ENCODE measurements around the gene HSD17B8. TPM values are rescaled to one million over a fixed set of nuclear protein-coding genes. Genes with fewer than 3 reads are reported as not detected.
"Not testable (repeated sequence)": the region's sequence is repeated elsewhere in the genome, so short reads cannot be mapped to it uniquely, and the experiment has no call there.

HSD17B8 gene
- total RNA-seq, 2 experiments from 2014 or later = 11.6 to 18.8 TPM

- no peak for DNase-seq (ENCODE audit: low spot score)
- no peaks in the 10 kb centered on the region for H3K9me2 ChIP-seq (ENCODE audit: insufficient read depth, low read length)
- no peaks in the 10 kb centered on the region for H3K79me2 ChIP-seq (ENCODE audit: insufficient read depth, low read depth, low read length)
- no peaks in the 10 kb centered on the region for H3K36me3 ChIP-seq (ENCODE audit: insufficient read depth, low read length)
- no peaks in the 10 kb centered on the region for H3K9me3 ChIP-seq (ENCODE audit: low read length)
- intact Hi-C loops (cut with micrococcal nuclease; ENCODE audit: unreplicated experiment) = no loop called here
- no peak overlapping the region for H3K4me2 ChIP-seq (ENCODE audit: low read length)
- H3K27ac ChIP-seq (ENCODE audit: low read depth, low read length, poor library complexity, severe bottlenecking) = no peak overlapping the region
- H3K4me1 ChIP-seq (ENCODE audit: insufficient read depth, low read length, poor library complexity, severe bottlenecking) = peaks cover 10% of the 10 kb centered on the region
- no peaks in the 10 kb centered on the region for H4K20me1 ChIP-seq (ENCODE audit: insufficient read depth, low read length)
- TF ChIP-seq EZH2phosphoT487 (IDR thresholded peaks at IDR 0.05; ENCODE audit: borderline replicate concordance, low read depth, low read length) (no peak), CTCF (conservative IDR thresholded peaks at IDR 0.05; ENCODE audit: low read length) (no peak)
- H3K4me3 ChIP-seq (ENCODE audit: low read depth, low read length, poor library complexity, severe bottlenecking) = no peak overlapping the region
- H2AFZ ChIP-seq (ENCODE audit: low read length) = no peak overlapping the region
- ChIA-PET POLR2A (interaction anchor here (0.8 kb wide), 1 partner anchor 54 kb away, joined by 3 read pairs; the partner anchor contains the start of genes RPS18 and VPS52), CTCF (ENCODE audit: unreplicated experiment) (no interaction called here)
- no TSS peak for BruUV-seq (replicated peaks)
Measured at GRCh38 chr6:33217681-33218080, 13.2 kb downstream of the HSD17B8 start.

- H3K4me1 ChIP-seq (ENCODE audit: insufficient read depth, low read length, poor library complexity, severe bottlenecking); intact Hi-C loops (cut with micrococcal nuclease; ENCODE audit: unreplicated experiment); DNase-seq (ENCODE audit: low spot score); H2AFZ ChIP-seq (ENCODE audit: low read length); H3K27ac ChIP-seq (ENCODE audit: low read depth, low read length, poor library complexity, severe bottlenecking); H3K9me2 ChIP-seq (ENCODE audit: insufficient read depth, low read length); H3K4me2 ChIP-seq (ENCODE audit: low read length); H3K4me3 ChIP-seq (ENCODE audit: low read depth, low read length, poor library complexity, severe bottlenecking); H3K79me2 ChIP-seq (ENCODE audit: insufficient read depth, low read depth, low read length); CTCF ChIA-PET (ENCODE audit: unreplicated experiment); BruUV-seq (replicated peaks); H4K20me1 ChIP-seq (ENCODE audit: insufficient read depth, low read length); H3K36me3 ChIP-seq (ENCODE audit: insufficient read depth, low read length); H3K9me3 ChIP-seq (ENCODE audit: low read length): not testable (repeated sequence)
- POLR2A ChIA-PET = interaction anchor here (1.5 kb wide), 1 partner anchor 18 kb away, joined by 3 read pairs; no protein-coding TSS in a partner anchor
Measured at GRCh38 chr6:33226503-33227120, 22.2 kb downstream of the HSD17B8 start.

- no TSS peak for BruUV-seq (replicated peaks)
- Histone ChIP-seq H3K27ac (ENCODE audit: low read depth, low read length, poor library complexity, severe bottlenecking) (no peak overlapping the region), H3K4me2 (ENCODE audit: low read length) (no peak overlapping the region), H3K9me2 (ENCODE audit: insufficient read depth, low read length) (no peaks in the 10 kb centered on the region), H3K4me3 (ENCODE audit: low read depth, low read length, poor library complexity, severe bottlenecking) (no peak overlapping the region), H3K9me3 (ENCODE audit: low read length) (no peaks in the 10 kb centered on the region), H3K36me3 (ENCODE audit: insufficient read depth, low read length) (no peaks in the 10 kb centered on the region), H2AFZ (ENCODE audit: low read length) (no peak overlapping the region), H3K4me1 (ENCODE audit: insufficient read depth, low read length, poor library complexity, severe bottlenecking) (no peaks in the 10 kb centered on the region), H4K20me1 (ENCODE audit: insufficient read depth, low read length) (no peaks in the 10 kb centered on the region), H3K79me2 (ENCODE audit: insufficient read depth, low read depth, low read length) (no peaks in the 10 kb centered on the region)
- TF ChIP-seq CTCF (conservative IDR thresholded peaks at IDR 0.05; ENCODE audit: low read length) (no peak), EZH2phosphoT487 (IDR thresholded peaks at IDR 0.05; ENCODE audit: borderline replicate concordance, low read depth, low read length) (no peak)
- ChIA-PET POLR2A (interaction anchor here (0.6 to 0.7 kb wide), 2 partner anchors 383 to 804 kb away, joined by 4 read pairs; no protein-coding TSS in a partner anchor), CTCF (ENCODE audit: unreplicated experiment) (interaction anchor here (0.9 kb wide), 1 partner anchor 13 kb away, joined by 6 read pairs; no protein-coding TSS in a partner anchor)
- intact Hi-C loops (cut with micrococcal nuclease; ENCODE audit: unreplicated experiment) = no loop called here
- no peak for DNase-seq (ENCODE audit: low spot score)
Measured at GRCh38 chr6:33235221-33235634, 30.8 kb downstream of the HSD17B8 start.

All from OCI-LY7 (cell line).